H4 (cell line): ENCODE measurements around the gene MEF2D. TPM values are rescaled to one million over a fixed set of nuclear protein-coding genes. Genes with fewer than 3 reads are reported as not detected.

ENCODE experiments used
- DNase-seq: peaks from one replicate; pipeline ENCODE4 v3.0.0-alpha.2; 2015; ENCODE audit warnings: low spot score
- total RNA-seq: library from RNA; depleted of rRNA; stranded (reverse); fragments of >200 nt; shearing (Covaris generic); gene quantifications from 2 replicates; pipeline ENCODE4 v1.2.3, GENCODE V29; 2014; rRNA removed

Gene MEF2D
- total RNA-seq, 1 experiment from 2014 or later = 7.9 TPM

- DNase-seq = no peak
Measured at GRCh38 chr1:156428746-156429288, 71.8 kb downstream of the MEF2D start.

- DNase-seq = no peak
Measured at GRCh38 chr1:156427957-156428356, 72.6 kb downstream of the MEF2D start.

DNA sequence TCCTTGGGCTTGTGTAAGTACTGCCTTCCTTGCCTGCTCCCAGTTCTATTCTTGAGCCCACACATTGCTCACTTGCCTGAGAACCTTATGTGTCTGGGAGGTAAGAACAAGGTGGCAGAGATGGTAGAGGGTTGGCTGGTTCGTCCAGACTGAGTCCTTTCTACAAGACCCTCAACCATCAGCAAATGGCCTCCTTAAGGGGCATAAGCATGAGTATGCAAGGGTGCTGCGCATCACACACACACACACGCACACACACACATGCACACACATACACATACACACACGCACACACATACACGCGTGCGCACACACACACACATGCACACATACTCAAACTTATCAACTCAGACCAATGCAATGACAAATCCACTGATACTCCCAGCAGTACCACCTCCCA, 74.6 kb downstream of the MEF2D start:
- DNase-seq = no peak

DNA sequence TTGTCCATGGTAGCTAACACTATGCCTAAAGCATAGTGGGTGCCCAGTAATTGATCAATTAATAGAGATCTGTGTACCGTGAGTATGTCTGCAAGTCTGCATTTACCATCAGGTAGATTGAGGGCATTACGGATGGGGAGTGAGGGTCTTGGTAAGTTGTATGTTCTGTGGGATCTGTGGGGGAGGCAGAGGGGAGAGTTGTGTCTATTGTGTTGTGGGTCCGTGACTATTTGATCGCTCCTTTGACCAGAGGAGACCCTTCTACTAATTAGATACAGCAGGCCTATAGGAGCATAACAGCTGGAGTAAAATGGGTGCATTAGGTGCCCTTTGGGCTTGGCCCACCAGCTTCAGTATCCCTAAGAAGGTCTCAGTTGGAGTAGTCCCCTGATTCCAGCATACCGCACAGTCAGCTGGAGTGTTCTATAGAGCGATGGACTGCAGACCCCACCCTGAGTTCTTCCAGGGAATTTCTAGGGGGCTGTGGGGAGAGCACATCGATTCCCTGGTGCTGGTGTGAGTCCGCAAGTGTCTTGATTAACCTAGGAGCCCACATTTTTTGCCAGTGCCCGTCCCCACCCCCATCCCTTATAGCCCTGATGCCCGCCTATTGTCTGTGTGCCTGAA, 75.7 kb downstream of the MEF2D start:
- no peak for DNase-seq

- no peak for DNase-seq
Measured at GRCh38 chr1:156423422-156424352, 76.9 kb downstream of the MEF2D start.

- no peak for DNase-seq
Measured at GRCh38 chr1:156422602-156423091, 77.9 kb downstream of the MEF2D start.

GRCh38 chr1:156421939-156422601, 78.5 kb downstream of the MEF2D start:
- no peak for DNase-seq

DNA sequence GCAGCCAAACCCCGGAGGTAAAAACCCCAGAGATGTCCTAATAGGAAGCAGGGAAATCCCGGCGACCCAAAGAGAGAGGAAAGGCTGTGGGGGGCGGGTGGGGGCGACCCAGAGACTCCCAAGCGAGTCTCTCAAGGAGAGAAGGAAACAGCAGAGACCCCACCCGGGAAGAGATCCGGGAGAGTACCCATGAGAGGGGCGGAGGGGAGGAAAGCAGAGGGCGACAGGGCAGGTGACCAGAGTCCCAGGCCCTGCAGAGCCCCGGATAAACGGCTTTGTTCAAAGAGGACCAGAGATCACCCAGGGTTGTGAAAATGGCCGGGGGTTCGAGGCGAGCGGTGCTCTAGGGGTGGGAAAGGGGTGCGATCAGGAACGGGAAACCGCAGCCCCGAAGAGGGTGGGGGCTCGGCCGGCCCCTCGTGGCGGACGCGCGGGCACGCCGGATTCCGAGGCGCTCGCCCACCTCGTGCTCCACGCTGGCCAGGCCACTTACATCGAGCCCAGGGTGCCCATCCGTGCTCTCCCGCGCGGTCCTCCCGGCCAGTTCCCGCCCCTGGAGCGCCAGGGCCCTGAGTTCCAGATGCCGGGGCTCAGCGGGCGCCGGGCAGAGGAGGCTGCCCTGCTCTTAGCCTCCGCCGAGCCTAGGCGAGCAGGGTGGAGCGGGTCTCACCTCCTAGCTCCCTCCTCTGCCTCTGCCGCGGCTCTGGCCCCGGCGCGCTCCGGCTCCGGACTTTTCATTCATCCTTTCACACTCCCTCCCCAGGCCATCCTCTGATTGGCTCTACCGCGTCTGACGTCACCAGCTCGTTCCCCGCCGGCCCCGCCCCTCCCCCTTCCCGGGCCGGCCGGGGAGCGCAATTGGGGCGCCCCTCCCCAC, 79.3 kb downstream of the MEF2D start:
- peak; percentile 53 for DNase-seq

- DNase-seq = no peak
Measured at GRCh38 chr1:156420205-156421061, 80.1 kb downstream of the MEF2D start.

- no peak for DNase-seq
Measured at GRCh38 chr1:156419854-156420204, 80.7 kb downstream of the MEF2D start.

DNA sequence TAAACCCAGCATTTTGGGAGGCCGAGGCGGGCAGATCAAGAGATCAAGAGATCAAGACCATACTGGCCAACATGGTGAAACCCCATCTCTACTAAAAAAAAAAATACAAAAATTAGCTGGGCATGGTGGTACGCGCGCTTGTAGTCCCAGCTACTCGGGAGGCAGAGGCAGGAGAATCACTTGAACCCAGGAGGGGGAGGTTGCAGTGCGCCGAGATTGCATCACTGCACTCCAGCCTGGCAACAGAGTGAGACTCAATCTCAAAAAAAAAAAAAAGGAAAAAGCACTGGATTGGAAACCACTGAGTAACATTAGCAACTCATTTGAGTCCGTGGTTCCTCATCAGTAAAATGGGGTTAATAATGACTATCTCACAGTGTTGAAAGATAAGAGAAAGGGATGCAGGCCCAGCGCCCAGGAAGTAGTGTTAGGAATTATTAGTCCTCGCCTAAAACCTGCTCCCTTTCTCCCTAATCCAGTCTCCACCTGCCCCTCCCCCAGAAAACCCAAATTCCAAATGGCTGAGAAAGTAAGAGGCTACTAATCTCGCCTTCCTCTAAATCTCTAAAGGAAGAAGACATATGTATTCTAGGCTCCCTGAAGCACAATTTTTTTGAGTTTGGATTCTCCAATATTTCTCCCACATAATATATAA, 82.0 kb downstream of the MEF2D start:
- DNase-seq = no peak

DNA sequence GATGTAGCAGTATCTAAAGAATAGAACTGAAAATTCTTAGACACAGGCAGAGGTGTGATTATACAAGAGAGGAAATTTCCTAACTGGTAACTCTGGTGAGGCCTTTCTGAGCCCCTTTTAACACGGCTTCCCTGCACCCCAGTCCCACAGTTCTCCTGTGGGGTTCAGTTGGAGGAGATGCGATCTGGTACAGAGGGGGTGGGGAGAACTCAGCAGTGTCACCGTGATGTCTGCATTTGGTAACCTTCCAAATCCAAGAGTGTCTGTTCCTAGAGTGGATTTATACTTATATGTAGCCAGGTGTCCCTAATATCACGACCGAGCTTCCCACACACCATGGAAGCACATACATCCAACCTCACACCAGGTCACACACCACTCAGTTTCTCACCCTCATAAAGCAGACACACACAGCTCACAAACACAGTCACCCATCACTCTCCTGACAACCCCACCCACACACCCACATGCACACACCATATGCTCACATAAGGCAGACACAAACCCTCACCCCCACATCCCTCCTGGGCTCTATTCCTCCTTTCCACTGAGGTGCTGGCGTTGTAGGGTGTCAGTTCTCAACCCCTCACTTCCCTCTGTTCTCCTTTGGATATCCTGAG, 83.1 kb downstream of the MEF2D start:
- no peak for DNase-seq

GRCh38 chr1:156416993-156417392, 83.6 kb downstream of the MEF2D start:
- no peak for DNase-seq

GRCh38 chr1:156414461-156415064, 86.0 kb downstream of the MEF2D start:
- no peak for DNase-seq

Other genes starting within 250 kb of the MEF2D start
- 39.9 and 45.9 TPM in 2 replicates for gene SMG5, start 217.9 kb downstream of the MEF2D start, total RNA-seq
- 1.4 and 7.3 TPM in 2 replicates for gene TMEM79, start 216.4 kb downstream of the MEF2D start, total RNA-seq
- 81.7 and 84.6 TPM in 2 replicates for gene GLMP, start 205.1 kb downstream of the MEF2D start, total RNA-seq
- not detected in 2 replicates for gene VHLL, start 201.5 kb downstream of the MEF2D start, total RNA-seq
- 584 and 592 TPM in 2 replicates for gene CCT3, start 162.5 kb downstream of the MEF2D start, total RNA-seq
- gene TSACC, start 162.2 kb downstream of the MEF2D start, total RNA-seq = 0.23 and 0.39 TPM in 2 replicates
- 0.06 TPM in 1 of 2 replicates, not detected in the other for gene RHBG, start 131.6 kb downstream of the MEF2D start, total RNA-seq
- 9.2 and 12.7 TPM in 2 replicates for gene IQGAP3, start 71.8 kb upstream of the MEF2D start, total RNA-seq
- gene TTC24, start 78.9 kb upstream of the MEF2D start, total RNA-seq = not detected in 2 replicates
- gene NAXE, start 91.0 kb upstream of the MEF2D start, total RNA-seq = 212 and 242 TPM in 2 replicates
- gene GPATCH4, start 100.7 kb upstream of the MEF2D start, total RNA-seq = 31.8 and 49.3 TPM in 2 replicates
- gene HAPLN2, start 118.6 kb upstream of the MEF2D start, total RNA-seq = not detected in 2 replicates
- 0.06 TPM in 1 of 2 replicates, not detected in the other for gene BCAN, start 141.3 kb upstream of the MEF2D start, total RNA-seq
- 0.41 and 0.48 TPM in 2 replicates for gene NES, start 176.6 kb upstream of the MEF2D start, total RNA-seq
- 0.95 and 3.8 TPM in 2 replicates for gene CRABP2, start 204.8 kb upstream of the MEF2D start, total RNA-seq
- gene METTL25B, start 227.7 kb upstream of the MEF2D start, total RNA-seq = 11.6 and 20.0 TPM in 2 replicates
- gene ISG20L2, start 228.0 kb upstream of the MEF2D start, total RNA-seq = 22.2 and 27.0 TPM in 2 replicates
- 82.2 and 96.3 TPM in 2 replicates for gene MRPL24, start 240.3 kb upstream of the MEF2D start, total RNA-seq